HepG2 (cell line): ENCODE results near the gene TERC. TPM values are rescaled to one million over a fixed set of nuclear protein-coding genes. Genes with fewer than 3 reads are reported as not detected.

Source experiments
- HMGA1 ChIP-seq: sonication (generic); formaldehyde crosslinking; conservative IDR thresholded peaks from 2 replicates; pipeline ENCODE4 v1.4.0; 2020; ENCODE audit warnings: missing genetic modification reagents
- LRRFIP1 ChIP-seq: sonication (generic); formaldehyde crosslinking; conservative IDR thresholded peaks from 2 replicates; pipeline ENCODE4 v1.4.0; 2020; ENCODE audit warnings: missing genetic modification reagents
- SUZ12 ChIP-seq: fragments of 150-350 bp; IDR thresholded peaks from 2 replicates; pipeline ENCODE4 v1.6.1; 2014; ENCODE audit warnings: low read depth, low read length
- TCF12 ChIP-seq, 2 experiments: fragments of 450-650 bp in 1 of 2; sonication (generic) in 1 of 2; formaldehyde crosslinking in 1 of 2; IDR thresholded peaks; 2 replicates each; pipeline versions ENCODE4 v1.6.1 to v1.8.0; 2017 to 2022; ENCODE audit warnings: antibody characterized with exemption in 1 of 2, mild to moderate bottlenecking in 1 of 2, missing genetic modification reagents in 1 of 2, moderate library complexity in 1 of 2
- TSC22D2 ChIP-seq: sonication (generic); formaldehyde crosslinking; IDR thresholded peaks from 2 replicates; pipeline ENCODE4 v1.5.1; 2020; ENCODE audit warnings: missing genetic modification reagents, mild to moderate bottlenecking, borderline replicate concordance
- ZNF263 ChIP-seq: sonication (generic); formaldehyde crosslinking; IDR thresholded peaks from 2 replicates; pipeline ENCODE4 v1.4.0; 2020; ENCODE audit warnings: missing genetic modification reagents
- ZNF451 ChIP-seq: sonication (generic); formaldehyde crosslinking; IDR thresholded peaks from 2 replicates; pipeline ENCODE4 v1.5.0; 2020; ENCODE audit warnings: mild to moderate bottlenecking, missing genetic modification reagents
- ZNF503 ChIP-seq: sonication (generic); formaldehyde crosslinking; IDR thresholded peaks from 2 replicates; pipeline ENCODE4 v1.4.0; 2020; ENCODE audit warnings: missing genetic modification reagents
- ZNF660 ChIP-seq: sonication (generic); formaldehyde crosslinking; IDR thresholded peaks from 2 replicates; pipeline ENCODE4 v1.5.1; 2020; ENCODE audit warnings: mild to moderate bottlenecking, low read depth, missing genetic modification reagents, borderline replicate concordance
- ZNF773 ChIP-seq: sonication (generic); formaldehyde crosslinking; IDR thresholded peaks from 2 replicates; pipeline ENCODE4 v1.4.0; 2020; ENCODE audit warnings: missing genetic modification reagents, borderline replicate concordance
- polyA plus RNA-seq, 8 experiments: library from polyadenylated mRNA; depleted of rRNA in 3 of 8; stranded (reverse) in 7 of 8; unstranded in 1 of 8; fragments of >200 nt; fragmentation: Illumina TruSeq in 4 of 8; extraction: Trizol in 4 of 8; gene quantifications; 2 replicates each; pipeline versions ENCODE4 v1.2.1 to v1.2.3, GENCODE V29; 2011 to 2016; ENCODE audit warnings: low read depth in 4 of 8, missing spikeins in 1 of 8, mixed read lengths in 1 of 8; ENCODE audit not compliant: insufficient read depth in 1 of 8
- total RNA-seq, 5 experiments: library from RNA; depleted of rRNA; stranded (reverse); fragments of >200 nt; fragmentation: Illumina TruSeq; extraction: Trizol; gene quantifications; 2 replicates each; pipeline ENCODE4 v1.2.3, GENCODE V29; 2016; ENCODE audit warnings: low read depth in 1 of 5

The TERC gene
- total and polyA plus RNA-seq, 2 of the 13 experiments (the other 11 are each of a cell fraction or from before 2014, with no cell fraction given), result 1.3 to 74.6 TPM

- TF ChIP-seq HMGA1 (CRISPR knock-in tag) (no peak), TSC22D2 (CRISPR knock-in tag) (0 out of 2 replicates have a peak, but pooled peaks have one; percentile 47), ZNF503 (CRISPR knock-in tag) (peak; percentile 54; the same call in 1 of the 2 replicates), ZNF773 (CRISPR knock-in tag) (peak; percentile 84; the same call in 1 of the 2 replicates), TCF12 (IDR thresholded peaks at IDR 0.05) (no peak), TCF12 (CRISPR knock-in tag; IDR thresholded peaks at IDR 0.05) (no peak; the same call in 1 of the 2 replicates), ZNF451 (CRISPR knock-in tag) (no peak; the same call in 1 of the 2 replicates), ZNF263 (CRISPR knock-in tag) (peak; percentile 53), SUZ12 (no peak), ZNF660 (CRISPR knock-in tag) (no peak), LRRFIP1 (CRISPR knock-in tag) (no peak)
These were observed 8.3 kb upstream of the TERC start, which contains the start of gene MYNN (continued) for GRCh38 chr3:169772897-169773816.
